ENCODE measurements around the gene SETD3. TPM values are rescaled to one million over a fixed set of nuclear protein-coding genes. Genes with fewer than 3 reads are reported as not detected.

Gene SETD3
- total RNA-seq, 1 experiment from 2014 or later = 51.5 TPM

DNA sequence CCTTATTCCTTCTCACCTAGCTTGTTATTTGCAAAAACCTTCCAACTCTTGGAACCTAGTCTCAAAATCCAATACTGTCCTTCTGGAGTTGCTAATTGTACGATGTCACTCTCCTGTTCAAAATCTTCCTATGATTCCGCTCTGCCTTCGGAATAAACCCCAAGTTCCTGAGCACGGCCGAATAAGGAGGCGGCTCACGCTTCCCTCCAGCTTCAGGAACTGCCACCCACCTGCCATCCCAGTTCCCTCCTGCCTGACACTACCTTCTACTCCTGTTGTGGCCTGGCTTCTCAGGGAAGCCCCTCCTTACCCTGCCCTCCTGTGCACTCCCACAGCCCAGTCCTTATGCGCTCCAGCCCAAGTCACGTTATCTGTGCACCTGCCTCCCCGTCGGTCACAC lies 73.2 kb downstream of the SETD3 start:
- Mint-ChIP-seq H3K4me3 (ENCODE audit: low read depth, unreplicated experiment) (no peak overlapping the region), H3K9me3 (ENCODE audit: low read depth, unreplicated experiment) (no peaks in the 10 kb centered on the region), H3K27ac (ENCODE audit: unreplicated experiment) (no peak overlapping the region), H3K4me1 (ENCODE audit: low read depth, unreplicated experiment) (peaks cover 6% of the 10 kb centered on the region), H3K27me3 (ENCODE audit: unreplicated experiment) (no peaks in the 10 kb centered on the region), H3K36me3 (ENCODE audit: insufficient read depth, unreplicated experiment) (peaks cover 10% of the 10 kb centered on the region)
- BruUV-seq (replicated peaks) = no TSS peak
- no peak for DNase-seq
- TF ChIP-seq, protein P1, sequence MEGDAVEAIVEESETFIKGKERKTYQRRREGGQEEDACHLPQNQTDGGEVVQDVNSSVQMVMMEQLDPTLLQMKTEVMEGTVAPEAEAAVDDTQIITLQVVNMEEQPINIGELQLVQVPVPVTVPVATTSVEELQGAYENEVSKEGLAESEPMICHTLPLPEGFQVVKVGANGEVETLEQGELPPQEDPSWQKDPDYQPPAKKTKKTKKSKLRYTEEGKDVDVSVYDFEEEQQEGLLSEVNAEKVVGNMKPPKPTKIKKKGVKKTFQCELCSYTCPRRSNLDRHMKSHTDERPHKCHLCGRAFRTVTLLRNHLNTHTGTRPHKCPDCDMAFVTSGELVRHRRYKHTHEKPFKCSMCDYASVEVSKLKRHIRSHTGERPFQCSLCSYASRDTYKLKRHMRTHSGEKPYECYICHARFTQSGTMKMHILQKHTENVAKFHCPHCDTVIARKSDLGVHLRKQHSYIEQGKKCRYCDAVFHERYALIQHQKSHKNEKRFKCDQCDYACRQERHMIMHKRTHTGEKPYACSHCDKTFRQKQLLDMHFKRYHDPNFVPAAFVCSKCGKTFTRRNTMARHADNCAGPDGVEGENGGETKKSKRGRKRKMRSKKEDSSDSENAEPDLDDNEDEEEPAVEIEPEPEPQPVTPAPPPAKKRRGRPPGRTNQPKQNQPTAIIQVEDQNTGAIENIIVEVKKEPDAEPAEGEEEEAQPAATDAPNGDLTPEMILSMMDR (IDR thresholded peaks at IDR 0.05; ENCODE audit: unreplicated experiment) = no peak
- CTCF ChIA-PET = interaction anchor here (1.5 kb wide), 1 partner anchor 14 kb away, joined by 4 read pairs; no protein-coding TSS in a partner anchor
- intact Hi-C loops (cut with micrococcal nuclease; ENCODE audit: unreplicated experiment) = no loop called here

DNA sequence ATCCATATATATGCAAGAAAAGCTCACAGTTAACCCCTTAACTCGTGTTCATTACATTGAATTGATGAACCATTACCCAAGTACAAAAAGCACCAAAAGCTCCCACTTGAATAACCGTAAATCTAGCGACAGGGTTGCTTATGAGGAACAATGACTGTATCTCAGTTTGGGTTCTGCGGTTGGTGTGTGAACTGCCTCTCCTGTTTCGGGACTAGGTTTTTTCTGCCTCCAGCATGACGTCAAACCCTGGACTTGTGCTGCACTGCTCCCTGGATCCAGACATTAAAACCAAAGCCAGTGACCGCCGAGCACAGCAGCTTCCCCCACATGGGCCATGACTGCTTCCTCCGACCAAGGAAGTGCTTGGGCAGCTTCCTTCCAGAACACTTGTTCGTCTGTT lies 77.7 kb downstream of the SETD3 start:
- CTCF ChIA-PET = no interaction called here
- intact Hi-C loops (cut with micrococcal nuclease; ENCODE audit: unreplicated experiment) = no loop called here
- Mint-ChIP-seq H3K9me3 (ENCODE audit: low read depth, unreplicated experiment) (no peaks in the 10 kb centered on the region), H3K27ac (ENCODE audit: unreplicated experiment) (no peak overlapping the region), H3K27me3 (ENCODE audit: unreplicated experiment) (no peaks in the 10 kb centered on the region), H3K36me3 (ENCODE audit: insufficient read depth, unreplicated experiment) (peaks cover 7% of the 10 kb centered on the region), H3K4me1 (ENCODE audit: low read depth, unreplicated experiment) (no peaks in the 10 kb centered on the region), H3K4me3 (ENCODE audit: low read depth, unreplicated experiment) (no peak overlapping the region)
- DNase-seq = no peak
- no TSS peak for BruUV-seq (replicated peaks)
- TF ChIP-seq, protein P1 (IDR thresholded peaks at IDR 0.05; ENCODE audit: unreplicated experiment) = no peak

DNA sequence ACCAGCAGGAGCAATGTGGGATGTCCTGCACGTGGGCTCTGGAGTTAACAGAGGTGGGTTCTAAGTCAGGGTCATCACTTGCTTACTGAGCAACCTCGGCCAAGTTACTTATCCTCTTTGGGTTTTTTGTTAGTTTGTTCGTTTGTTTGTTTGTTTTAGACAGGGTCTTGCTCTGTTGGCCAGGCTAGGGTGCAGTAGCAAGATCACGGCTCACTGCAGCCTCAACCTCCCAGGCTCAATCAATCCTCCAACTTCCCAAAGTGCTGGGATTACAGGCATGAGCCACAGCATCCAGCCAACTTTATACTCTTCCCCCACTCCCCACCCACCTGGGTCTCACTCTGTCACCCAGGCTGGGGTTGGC lies 78.4 kb downstream of the SETD3 start:
- intact Hi-C loops (cut with micrococcal nuclease; ENCODE audit: unreplicated experiment) = no loop called here
- no peak overlapping the region for H3K4me3 Mint-ChIP-seq (ENCODE audit: low read depth, unreplicated experiment)
- DNase-seq = no peak
- TF ChIP-seq, protein P1 (IDR thresholded peaks at IDR 0.05; ENCODE audit: unreplicated experiment) = no peak
- H3K36me3 Mint-ChIP-seq (ENCODE audit: insufficient read depth, unreplicated experiment) = peaks cover 7% of the 10 kb centered on the region
- H3K9me3 Mint-ChIP-seq (ENCODE audit: low read depth, unreplicated experiment) = no peaks in the 10 kb centered on the region
- H3K27me3 Mint-ChIP-seq (ENCODE audit: unreplicated experiment) = no peaks in the 10 kb centered on the region
- H3K4me1 Mint-ChIP-seq (ENCODE audit: low read depth, unreplicated experiment) = no peaks in the 10 kb centered on the region
- H3K27ac Mint-ChIP-seq (ENCODE audit: unreplicated experiment) = no peak overlapping the region
- no TSS peak for BruUV-seq (replicated peaks)
- CTCF ChIA-PET = interaction anchor here (0.9 kb wide), 1 partner anchor 9 kb away, joined by 3 read pairs; no protein-coding TSS in a partner anchor

DNA sequence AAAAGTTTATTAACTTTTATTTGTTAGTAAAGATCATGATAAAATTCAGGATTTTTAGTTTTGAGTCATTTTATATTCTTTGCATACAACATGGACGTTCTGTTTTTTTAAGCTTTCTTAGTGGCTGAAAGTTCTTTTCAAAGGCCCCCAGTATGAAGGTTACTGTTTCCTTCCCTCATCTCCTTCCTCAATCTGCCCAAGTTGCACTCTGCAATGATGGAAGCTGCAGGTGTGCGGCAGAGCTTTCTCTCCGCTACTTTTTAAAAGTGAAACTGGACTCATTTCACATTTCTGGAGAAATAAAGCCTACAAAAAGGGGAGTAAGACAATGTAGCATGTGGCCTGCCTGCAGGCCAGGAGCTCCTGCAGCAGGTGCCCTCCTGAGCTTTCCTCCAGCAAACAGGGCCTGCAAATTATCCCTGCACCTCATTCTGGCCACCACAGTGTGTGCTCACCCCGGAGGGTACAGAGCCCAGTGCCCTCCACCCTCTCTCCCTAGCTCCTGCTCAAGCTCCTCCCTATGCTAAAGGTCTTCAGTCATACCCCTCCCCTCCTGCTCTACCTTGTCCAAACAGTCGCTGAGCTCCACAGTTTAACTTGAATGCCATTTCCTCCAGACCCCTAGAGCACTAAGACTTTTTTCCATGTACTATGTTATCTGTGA lies 78.9 kb downstream of the SETD3 start:
- TF ChIP-seq, protein P1 (IDR thresholded peaks at IDR 0.05; ENCODE audit: unreplicated experiment) = no peak
- H3K4me1 Mint-ChIP-seq (ENCODE audit: low read depth, unreplicated experiment) = no peaks in the 10 kb centered on the region
- no peak for DNase-seq
- no peak overlapping the region for H3K4me3 Mint-ChIP-seq (ENCODE audit: low read depth, unreplicated experiment)
- intact Hi-C loops (cut with micrococcal nuclease; ENCODE audit: unreplicated experiment) = no loop called here
- H3K27ac Mint-ChIP-seq (ENCODE audit: unreplicated experiment) = no peak overlapping the region
- H3K36me3 Mint-ChIP-seq (ENCODE audit: insufficient read depth, unreplicated experiment) = peaks cover 7% of the 10 kb centered on the region
- H3K9me3 Mint-ChIP-seq (ENCODE audit: low read depth, unreplicated experiment) = no peaks in the 10 kb centered on the region
- BruUV-seq (replicated peaks) = no TSS peak
- H3K27me3 Mint-ChIP-seq (ENCODE audit: unreplicated experiment) = no peaks in the 10 kb centered on the region
- CTCF ChIA-PET = interaction anchor here (0.9 kb wide), 1 partner anchor 8 kb away, joined by 3 read pairs; no protein-coding TSS in a partner anchor
